Upper lobe of right lung (tissue), 1 donor: ENCODE measurements around the gene FZR1. TPM values are rescaled to one million over a fixed set of nuclear protein-coding genes. Genes with fewer than 3 reads are reported as not detected.
A peak's percentile ranks its signal among the peaks of the same experiment; 100 is the strongest.

Experiments
- ATAC-seq: fragments of 200-7000 bp; cut with Tn5 transposase; one replicate; pipeline ENCODE4 v1.9.1; 2020; ENCODE audit warnings: mild to moderate bottlenecking, moderate library complexity
- DNase-seq: peaks from one replicate; pipeline ENCODE4 v3.0.0-alpha.2; 2020
- H3K27ac ChIP-seq: fragments of 200-600 bp; one replicate; pipeline ENCODE4 v1.8.0; 2022
- H3K27me3 ChIP-seq: fragments of 200-600 bp; one replicate; pipeline ENCODE4 v1.8.0; 2022; ENCODE audit warnings: mild to moderate bottlenecking
- H3K36me3 ChIP-seq: fragments of 200-600 bp; one replicate; pipeline ENCODE4 v1.8.0; 2022
- H3K4me1 ChIP-seq: fragments of 200-600 bp; one replicate; pipeline ENCODE4 v1.8.0; 2022
- H3K4me3 ChIP-seq: fragments of 200-600 bp; one replicate; pipeline ENCODE4 v1.8.0; 2022; ENCODE audit warnings: mild to moderate bottlenecking
- H3K9me3 ChIP-seq: fragments of 200-600 bp; one replicate; pipeline ENCODE4 v1.8.0; 2022
- intact Hi-C: fragments of 100-400 bp; cut with DNase I; formaldehyde crosslinking; loops from one replicate; pipeline ENCODE4 v1.11.0; 2022
- total RNA-seq: library from RNA; stranded (reverse); fragmentation: NEBNext Ultra II Directional; extraction: Animal tissue kit (Norgen Biotek cat#: 25700); gene quantifications from one replicate; pipeline ENCODE4 v1.2.1, GENCODE V29; 2021
- TF ChIP-seq, protein P1 (sequence below): fragments of 200-600 bp; IDR thresholded peaks from one replicate; pipeline ENCODE4 v1.8.0; 2022; ENCODE audit warnings: antibody characterized with exemption
- donor health status: DM: no; HTN: yes; CAD: no; lungs with severe emphysema.

FZR1 gene
- total RNA-seq, 1 donor from 2014 or later: 30.8 TPM

DNA sequence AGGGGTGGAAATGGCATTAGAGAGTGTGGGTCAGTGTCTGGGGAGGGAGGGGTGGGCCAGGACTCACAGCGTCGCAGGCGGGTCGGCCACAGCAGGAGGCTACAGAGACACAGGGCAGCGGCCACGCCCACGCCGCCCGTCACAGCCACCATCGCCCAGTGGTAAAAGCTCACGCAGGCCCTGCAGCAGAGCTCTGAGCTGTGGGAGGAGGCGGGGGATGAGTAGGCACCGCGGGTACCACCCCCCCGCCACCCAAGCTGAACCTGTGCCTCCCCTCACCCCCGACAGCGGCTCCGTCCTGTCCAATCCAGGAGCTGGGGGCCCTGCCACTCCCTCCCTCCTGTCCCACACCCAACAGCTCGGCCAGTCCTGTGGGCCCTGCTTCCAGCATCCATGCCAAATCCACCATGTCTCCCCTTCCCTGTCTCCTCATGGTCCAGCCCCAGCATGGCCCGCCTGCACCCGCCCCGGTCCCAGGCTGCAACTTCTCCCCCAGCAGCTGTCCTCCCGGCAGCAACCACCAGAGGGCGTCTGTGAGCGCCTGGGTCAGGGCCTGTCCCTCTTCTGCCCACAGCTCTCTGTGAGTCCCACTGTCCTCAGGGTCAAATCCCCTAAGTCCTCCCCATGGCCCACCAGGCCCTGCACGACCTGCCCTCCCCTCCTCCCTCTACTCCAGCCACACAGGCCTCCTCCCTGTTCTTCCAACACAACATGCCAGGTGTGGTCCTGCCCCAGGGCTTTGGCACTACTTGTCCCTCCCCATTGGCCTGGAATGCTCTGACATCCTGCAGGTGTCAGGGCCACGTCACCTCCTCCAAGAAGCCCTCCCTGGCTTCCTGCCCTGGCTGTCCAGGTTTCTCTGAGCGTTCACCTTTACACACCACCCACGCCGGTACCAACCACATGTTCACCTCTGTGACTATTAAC is 38.9 kb downstream of the FZR1 start:
- DNase-seq: peak; percentile 87
- no peak overlapping the region for H3K4me3 ChIP-seq
- TF ChIP-seq, protein P1, sequence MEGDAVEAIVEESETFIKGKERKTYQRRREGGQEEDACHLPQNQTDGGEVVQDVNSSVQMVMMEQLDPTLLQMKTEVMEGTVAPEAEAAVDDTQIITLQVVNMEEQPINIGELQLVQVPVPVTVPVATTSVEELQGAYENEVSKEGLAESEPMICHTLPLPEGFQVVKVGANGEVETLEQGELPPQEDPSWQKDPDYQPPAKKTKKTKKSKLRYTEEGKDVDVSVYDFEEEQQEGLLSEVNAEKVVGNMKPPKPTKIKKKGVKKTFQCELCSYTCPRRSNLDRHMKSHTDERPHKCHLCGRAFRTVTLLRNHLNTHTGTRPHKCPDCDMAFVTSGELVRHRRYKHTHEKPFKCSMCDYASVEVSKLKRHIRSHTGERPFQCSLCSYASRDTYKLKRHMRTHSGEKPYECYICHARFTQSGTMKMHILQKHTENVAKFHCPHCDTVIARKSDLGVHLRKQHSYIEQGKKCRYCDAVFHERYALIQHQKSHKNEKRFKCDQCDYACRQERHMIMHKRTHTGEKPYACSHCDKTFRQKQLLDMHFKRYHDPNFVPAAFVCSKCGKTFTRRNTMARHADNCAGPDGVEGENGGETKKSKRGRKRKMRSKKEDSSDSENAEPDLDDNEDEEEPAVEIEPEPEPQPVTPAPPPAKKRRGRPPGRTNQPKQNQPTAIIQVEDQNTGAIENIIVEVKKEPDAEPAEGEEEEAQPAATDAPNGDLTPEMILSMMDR: peak; percentile 95
- no peak overlapping the region for H3K27ac ChIP-seq
- H3K4me1 ChIP-seq: no peaks in the 10 kb centered on the region
- intact Hi-C loops: loop anchor here (10.0 kb wide), 1 partner anchor 70 kb away; no protein-coding TSS in a partner anchor
- no peaks in the 10 kb centered on the region for H3K9me3 ChIP-seq
- peaks cover 6% of the 10 kb centered on the region for H3K36me3 ChIP-seq
- H3K27me3 ChIP-seq: no peaks in the 10 kb centered on the region
- ATAC-seq: peak; percentile 81

DNA sequence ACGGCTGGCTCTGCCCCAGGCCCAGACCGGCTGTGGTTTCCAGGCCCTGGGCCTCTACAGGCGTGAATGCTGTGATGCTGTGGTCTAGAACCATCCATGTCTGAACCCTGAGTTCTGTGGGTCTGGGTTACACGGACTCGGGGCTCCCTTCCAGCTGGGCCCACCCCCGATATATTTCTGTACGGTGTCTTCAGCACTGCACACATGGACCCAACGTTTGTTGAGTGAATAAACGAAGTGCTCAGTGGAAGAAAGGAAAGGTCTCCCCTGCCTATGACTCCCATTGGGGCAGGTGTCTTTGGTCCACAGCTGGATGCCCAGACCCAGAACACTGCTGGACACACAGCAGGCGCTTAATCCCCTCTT is 39.5 kb downstream of the FZR1 start:
- Histone ChIP-seq H3K4me3 (no peak overlapping the region), H3K4me1 (no peaks in the 10 kb centered on the region), H3K9me3 (no peaks in the 10 kb centered on the region), H3K36me3 (peaks cover 6% of the 10 kb centered on the region), H3K27me3 (no peaks in the 10 kb centered on the region), H3K27ac (no peak overlapping the region)
- DNase-seq: no peak
- TF ChIP-seq, protein P1: no peak
- ATAC-seq: no peak
- intact Hi-C loops: loop anchor here (10.0 kb wide), 1 partner anchor 69 kb away; no protein-coding TSS in a partner anchor

DNA sequence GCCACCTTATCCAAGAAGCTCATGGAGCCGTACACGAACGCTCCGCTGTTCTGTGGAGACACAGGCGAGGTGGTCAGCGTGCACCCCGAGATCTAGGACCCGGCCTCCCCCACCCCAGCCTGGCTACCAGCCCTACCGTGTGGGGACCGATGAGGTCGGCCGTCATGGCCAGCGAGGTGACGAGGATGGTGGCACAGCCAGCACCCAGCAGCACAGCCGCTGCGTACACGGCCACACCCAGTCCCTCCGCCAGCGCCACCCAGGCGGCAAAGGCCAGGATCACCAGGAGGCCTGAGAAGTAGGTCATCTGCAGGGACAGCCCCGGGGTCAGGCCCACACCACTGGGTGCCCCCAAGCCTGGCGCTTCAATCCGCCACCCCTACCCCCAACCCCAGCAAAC is 40.0 kb downstream of the FZR1 start:
- Histone ChIP-seq H3K9me3 (no peaks in the 10 kb centered on the region), H3K27me3 (no peaks in the 10 kb centered on the region), H3K36me3 (peaks cover 6% of the 10 kb centered on the region), H3K4me1 (no peaks in the 10 kb centered on the region), H3K4me3 (no peak overlapping the region), H3K27ac (no peak overlapping the region)
- TF ChIP-seq, protein P1: no peak
- ATAC-seq (no peak), DNase-seq (no peak)
- intact Hi-C loops: loop anchor here (10.0 kb wide), 1 partner anchor 69 kb away; no protein-coding TSS in a partner anchor

DNA sequence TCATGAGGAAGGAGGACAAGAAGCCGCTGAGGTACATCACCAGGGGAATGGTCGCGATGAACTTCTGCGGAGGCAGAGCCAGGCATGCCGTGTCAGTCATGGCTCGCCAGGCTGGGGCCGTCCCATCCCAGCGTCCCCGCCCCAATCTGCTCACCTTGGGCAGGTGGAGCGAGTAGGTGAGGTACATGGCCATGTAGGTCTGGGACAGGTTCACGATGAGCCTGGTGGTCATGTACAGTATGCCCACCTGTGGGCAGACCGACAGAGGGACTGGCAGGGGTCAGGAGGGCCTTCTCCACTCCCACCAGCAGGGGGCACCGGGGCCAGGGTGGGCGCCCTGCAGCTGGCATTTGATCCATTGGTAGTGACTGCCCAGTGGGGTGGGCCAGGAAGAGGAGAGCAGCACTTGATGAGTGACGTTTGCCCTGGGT is 41.2 kb downstream of the FZR1 start:
- ATAC-seq (peak; percentile 6), DNase-seq (no peak)
- H3K27ac ChIP-seq: no peak overlapping the region
- H3K9me3 ChIP-seq: no peaks in the 10 kb centered on the region
- H3K4me1 ChIP-seq: no peaks in the 10 kb centered on the region
- TF ChIP-seq, protein P1: peak; percentile 54
- no peak overlapping the region for H3K4me3 ChIP-seq
- peaks cover 6% of the 10 kb centered on the region for H3K36me3 ChIP-seq
- H3K27me3 ChIP-seq: no peaks in the 10 kb centered on the region
- intact Hi-C loops: loop anchor here (10.0 kb wide), 1 partner anchor 67 kb away; no protein-coding TSS in a partner anchor

DNA sequence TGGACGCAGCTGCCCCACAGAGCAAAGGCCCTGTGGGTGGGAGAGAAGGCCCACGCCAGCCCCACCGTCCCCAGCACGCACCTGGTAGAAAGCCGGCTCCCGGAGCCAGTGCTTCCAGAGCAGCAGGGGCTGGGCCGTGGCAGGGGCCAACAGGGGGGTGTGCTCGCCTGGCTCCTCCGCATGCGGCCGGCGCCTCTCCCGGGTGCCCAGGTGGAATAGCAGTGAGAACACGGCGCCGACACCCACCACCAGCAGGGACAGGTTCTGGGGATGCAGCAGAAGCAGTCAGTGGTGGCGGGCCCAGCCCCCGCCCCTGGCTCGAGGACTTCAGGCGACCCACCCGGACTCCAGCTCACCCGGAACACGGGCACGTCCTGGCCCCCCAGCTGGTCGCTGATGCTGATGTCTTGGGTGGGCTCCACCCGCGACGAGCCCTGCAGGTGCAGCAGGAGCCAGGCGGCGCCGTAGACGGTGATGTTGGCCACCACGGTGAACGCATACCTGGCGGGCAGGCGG is 41.7 kb downstream of the FZR1 start:
- no peak overlapping the region for H3K27ac ChIP-seq
- intact Hi-C loops: loop anchor here (10.0 kb wide), 1 partner anchor 67 kb away; no protein-coding TSS in a partner anchor
- no peaks in the 10 kb centered on the region for H3K27me3 ChIP-seq
- DNase-seq (no peak), ATAC-seq (no peak)
- H3K9me3 ChIP-seq: no peaks in the 10 kb centered on the region
- H3K4me1 ChIP-seq: no peaks in the 10 kb centered on the region
- H3K36me3 ChIP-seq: peaks cover 6% of the 10 kb centered on the region
- H3K4me3 ChIP-seq: no peak overlapping the region
- TF ChIP-seq, protein P1: no peak
